ENCODE data around the gene DQX1. TPM values are rescaled to one million over a fixed set of nuclear protein-coding genes. Genes with fewer than 3 reads are reported as not detected.

Gene DQX1
- total and polyA plus RNA-seq, 2 of the 8 experiments (the other 6 are each of a cell fraction or from before 2014, with no cell fraction given): 0.76 to 1.1 TPM

DNA sequence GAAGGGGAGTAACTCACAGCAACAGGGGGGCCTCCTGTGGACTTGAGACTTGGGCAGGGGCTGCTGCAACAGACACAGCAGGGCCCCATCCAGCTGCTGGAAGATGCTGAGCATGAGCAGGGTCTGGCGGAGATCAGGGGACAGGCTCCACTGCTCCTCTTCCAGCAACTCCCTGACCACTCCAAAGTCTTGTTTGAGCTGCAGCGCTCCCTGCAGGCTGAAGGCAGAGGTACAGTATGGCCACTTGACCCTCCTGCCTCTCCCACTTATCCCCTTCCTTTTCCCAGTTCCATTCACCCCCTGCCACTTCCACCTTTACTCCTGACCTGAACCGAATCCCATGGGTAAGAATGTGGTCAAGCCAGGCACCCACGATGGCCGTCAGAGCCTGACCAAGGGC lies 51.1 kb downstream of the DQX1 start (continued):
- TF ChIP-seq, protein P1, sequence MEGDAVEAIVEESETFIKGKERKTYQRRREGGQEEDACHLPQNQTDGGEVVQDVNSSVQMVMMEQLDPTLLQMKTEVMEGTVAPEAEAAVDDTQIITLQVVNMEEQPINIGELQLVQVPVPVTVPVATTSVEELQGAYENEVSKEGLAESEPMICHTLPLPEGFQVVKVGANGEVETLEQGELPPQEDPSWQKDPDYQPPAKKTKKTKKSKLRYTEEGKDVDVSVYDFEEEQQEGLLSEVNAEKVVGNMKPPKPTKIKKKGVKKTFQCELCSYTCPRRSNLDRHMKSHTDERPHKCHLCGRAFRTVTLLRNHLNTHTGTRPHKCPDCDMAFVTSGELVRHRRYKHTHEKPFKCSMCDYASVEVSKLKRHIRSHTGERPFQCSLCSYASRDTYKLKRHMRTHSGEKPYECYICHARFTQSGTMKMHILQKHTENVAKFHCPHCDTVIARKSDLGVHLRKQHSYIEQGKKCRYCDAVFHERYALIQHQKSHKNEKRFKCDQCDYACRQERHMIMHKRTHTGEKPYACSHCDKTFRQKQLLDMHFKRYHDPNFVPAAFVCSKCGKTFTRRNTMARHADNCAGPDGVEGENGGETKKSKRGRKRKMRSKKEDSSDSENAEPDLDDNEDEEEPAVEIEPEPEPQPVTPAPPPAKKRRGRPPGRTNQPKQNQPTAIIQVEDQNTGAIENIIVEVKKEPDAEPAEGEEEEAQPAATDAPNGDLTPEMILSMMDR (IDR thresholded peaks at IDR 0.05; ENCODE audit: control extremely low read depth in 1 of 3, insufficient read depth in 1 of 3, low read depth in 1 of 3, low read length in 3 of 3): peak; percentile 44 to 83 (median 82)
- no peak for TF ChIP-seq RXRA (IDR thresholded peaks at IDR 0.05; ENCODE audit: insufficient read depth, low read depth, low read length)
- no peak for TF ChIP-seq RBBP5 (IDR thresholded peaks at IDR 0.05; ENCODE audit: borderline replicate concordance, low read depth, low read length)
- TF ChIP-seq BACH1 (IDR thresholded peaks at IDR 0.05; ENCODE audit: low read length): no peak
- peak; percentile 44 to 60 for TF ChIP-seq RAD21 (IDR thresholded peaks at IDR 0.05 in 1 of 2, conservative IDR thresholded peaks at IDR 0.05 in 1 of 2; ENCODE audit: low read depth in 2 of 2, low read length in 2 of 2)
- no peak for TF ChIP-seq CTBP2 (IDR thresholded peaks at IDR 0.05; ENCODE audit: borderline replicate concordance, insufficient read depth, insufficient read length, low read length)
